Mammary epithelial cell (primary cell): ENCODE measurements around the gene KRT7.

Experiments used
- CTCF ChIP-seq, 2 donors: IDR thresholded peaks in 1 of 2; conservative IDR thresholded peaks in 1 of 2; 2 replicates each; pipeline ENCODE4 v1.5.1; 2011 to 2012; ENCODE audit warnings: inconsistent platforms in 2 of 2, low read length in 2 of 2, mild to moderate bottlenecking in 2 of 2, control low read depth in 1 of 2, low read depth in 1 of 2; ENCODE audit not compliant: insufficient read depth in 1 of 2; ENCODE audit errors: extremely low read depth in 1 of 2
- EZH2 ChIP-seq: IDR thresholded peaks from 2 replicates; pipeline ENCODE4 v1.6.1; 2012; ENCODE audit warnings: low read length, inconsistent platforms, borderline replicate concordance

GRCh38 chr12:52188658-52189057, 44.4 kb upstream of the KRT7 start:
- TF ChIP-seq CTCF (conservative IDR thresholded peaks at IDR 0.05 in 1 of 2, IDR thresholded peaks at IDR 0.05 in 1 of 2; ENCODE audit: extremely low read depth in 1 of 2, insufficient read depth in 1 of 2, low read depth in 1 of 2, low read length in 2 of 2) (no peak), EZH2 (no peak)
